ENCODE results near the gene ZSCAN31. TPM values are rescaled to one million over a fixed set of nuclear protein-coding genes. Genes with fewer than 3 reads are reported as not detected.

The ZSCAN31 gene
- total and polyA plus RNA-seq, 2 experiments from 2014 or later = 0.54 to 1.5 TPM

- Histone ChIP-seq H3K4me1 (ENCODE audit: insufficient read depth) (peaks cover 6% of the 10 kb centered on the region; the same call in 1 of the 2 replicates), H3K4me3 (no peak overlapping the region), H3K79me2 (ENCODE audit: insufficient read depth) (no peaks in the 10 kb centered on the region), H3K9me2 (ENCODE audit: insufficient read depth) (no peaks in the 10 kb centered on the region), H2AFZ (no peak overlapping the region), H3K27me3 (replicated peaks; ENCODE audit: insufficient read depth) (no peaks in the 10 kb centered on the region), H3K27ac (no peak overlapping the region), H3K4me2 (ENCODE audit: unreplicated experiment) (no peak overlapping the region), H3F3A (ENCODE audit: insufficient read depth) (no peaks in the 10 kb centered on the region; the same call in 1 of the 2 replicates), H3K36me3 (ENCODE audit: low read depth) (no peaks in the 10 kb centered on the region), H4K20me1 (ENCODE audit: insufficient read depth) (no peaks in the 10 kb centered on the region), H3K9ac (no peak overlapping the region), H3K9me3 (ENCODE audit: low read depth) (no peaks in the 10 kb centered on the region)
- no peak for DNase-seq
- 0 to 15% methylated on average over 1 of the region's 1 CpG for WGBS, 2 experiments (ENCODE audit: low coverage in 1 of 2, low lambda C conversion rate in 2 of 2, missing lambda C conversion rate in 2 of 2)
- in situ Hi-C loops (cut with MboI) = no loop called here
- TF ChIP-seq EZH2phosphoT487 (IDR thresholded peaks at IDR 0.05; ENCODE audit: insufficient read depth, low read depth) (no peak), EZH2 (IDR thresholded peaks at IDR 0.05; ENCODE audit: insufficient read depth, poor library complexity, severe bottlenecking) (no peak)
Observed at GRCh38 chr6:28340310-28341095, 4.6 kb upstream of the ZSCAN31 start.

- Histone ChIP-seq H3K27ac (no peak overlapping the region), H3K9me2 (ENCODE audit: insufficient read depth) (no peaks in the 10 kb centered on the region), H3K4me3 (no peak overlapping the region), H3K4me1 (ENCODE audit: insufficient read depth) (peaks cover 6% of the 10 kb centered on the region; the same call in 1 of the 2 replicates), H3K9me3 (ENCODE audit: low read depth) (no peaks in the 10 kb centered on the region), H3F3A (ENCODE audit: insufficient read depth) (no peaks in the 10 kb centered on the region; the same call in 1 of the 2 replicates), H3K4me2 (ENCODE audit: unreplicated experiment) (no peak overlapping the region), H3K79me2 (ENCODE audit: insufficient read depth) (no peaks in the 10 kb centered on the region), H3K9ac (no peak overlapping the region), H3K36me3 (ENCODE audit: low read depth) (no peaks in the 10 kb centered on the region), H3K27me3 (replicated peaks; ENCODE audit: insufficient read depth) (no peaks in the 10 kb centered on the region), H4K20me1 (ENCODE audit: insufficient read depth) (no peaks in the 10 kb centered on the region), H2AFZ (no peak overlapping the region)
- TF ChIP-seq EZH2phosphoT487 (IDR thresholded peaks at IDR 0.05; ENCODE audit: insufficient read depth, low read depth) = no peak
- no peak for TF ChIP-seq EZH2 (IDR thresholded peaks at IDR 0.05; ENCODE audit: insufficient read depth, poor library complexity, severe bottlenecking)
- in situ Hi-C loops (cut with MboI) = no loop called here
- no peak for DNase-seq
Observed at GRCh38 chr6:28337121-28337520, 1.2 kb upstream of the ZSCAN31 start.

- no peaks in the 10 kb centered on the region for H3K27me3 ChIP-seq (replicated peaks; ENCODE audit: insufficient read depth)
- H3K9ac ChIP-seq = peak overlapping the region; percentile 80
- H2AFZ ChIP-seq = peak overlapping the region; percentile 98
- no peaks in the 10 kb centered on the region for H3K9me3 ChIP-seq (ENCODE audit: low read depth)
- no peaks in the 10 kb centered on the region for H3K79me2 ChIP-seq (ENCODE audit: insufficient read depth)
- no peaks in the 10 kb centered on the region for H3K9me2 ChIP-seq (ENCODE audit: insufficient read depth)
- no peaks in the 10 kb centered on the region; the same call in 1 of the 2 replicates for H3F3A ChIP-seq (ENCODE audit: insufficient read depth)
- 16% methylated on average over 24 of the region's 24 CpGs for WGBS, 2 experiments (ENCODE audit: low coverage in 1 of 2, low lambda C conversion rate in 2 of 2, missing lambda C conversion rate in 2 of 2)
- no peak overlapping the region for H3K27ac ChIP-seq
- H3K4me1 ChIP-seq (ENCODE audit: insufficient read depth) = peaks cover 6% of the 10 kb centered on the region; the same call in 1 of the 2 replicates
- H3K4me3 ChIP-seq = peak overlapping the region; percentile 95
- peak overlapping the region; percentile 99 for H3K4me2 ChIP-seq (ENCODE audit: unreplicated experiment)
- in situ Hi-C loops (cut with MboI) = no loop called here
- H3K36me3 ChIP-seq (ENCODE audit: low read depth) = no peaks in the 10 kb centered on the region
- no peak for DNase-seq
- no peak for TF ChIP-seq EZH2 (IDR thresholded peaks at IDR 0.05; ENCODE audit: insufficient read depth, poor library complexity, severe bottlenecking)
- TF ChIP-seq EZH2phosphoT487 (IDR thresholded peaks at IDR 0.05; ENCODE audit: insufficient read depth, low read depth) = no peak
- H4K20me1 ChIP-seq (ENCODE audit: insufficient read depth) = no peaks in the 10 kb centered on the region
Observed at GRCh38 chr6:28336284-28337120, 554 bp upstream of the ZSCAN31 start.

GRCh38 chr6:28335040-28335563, 846 bp downstream of the ZSCAN31 start:
- Histone ChIP-seq H3K9me2 (ENCODE audit: insufficient read depth) (no peaks in the 10 kb centered on the region), H4K20me1 (ENCODE audit: insufficient read depth) (no peaks in the 10 kb centered on the region), H3K9ac (no peak overlapping the region), H3K4me3 (peak overlapping the region; percentile 95), H3K36me3 (ENCODE audit: low read depth) (no peaks in the 10 kb centered on the region), H3K9me3 (ENCODE audit: low read depth) (no peaks in the 10 kb centered on the region), H3K4me2 (ENCODE audit: unreplicated experiment) (peak overlapping the region; percentile 99), H3K27me3 (replicated peaks; ENCODE audit: insufficient read depth) (no peaks in the 10 kb centered on the region), H3K79me2 (ENCODE audit: insufficient read depth) (no peaks in the 10 kb centered on the region), H2AFZ (peak overlapping the region; percentile 98), H3F3A (ENCODE audit: insufficient read depth) (no peaks in the 10 kb centered on the region; the same call in 1 of the 2 replicates), H3K27ac (no peak overlapping the region), H3K4me1 (ENCODE audit: insufficient read depth) (peaks cover 6% of the 10 kb centered on the region; the same call in 1 of the 2 replicates)
- no peak for TF ChIP-seq EZH2phosphoT487 (IDR thresholded peaks at IDR 0.05; ENCODE audit: insufficient read depth, low read depth)
- TF ChIP-seq EZH2 (IDR thresholded peaks at IDR 0.05; ENCODE audit: insufficient read depth, poor library complexity, severe bottlenecking) = no peak
- WGBS, 2 experiments (ENCODE audit: low coverage in 1 of 2, low lambda C conversion rate in 2 of 2, missing lambda C conversion rate in 2 of 2) = 57 to 60% methylated on average over 12 of the region's 12 CpGs
- in situ Hi-C loops (cut with MboI) = no loop called here
- no peak for DNase-seq

Measured in GM23248 (cell line).